K562 (cell line): Measurements from ENCODE around the gene FCHSD1. TPM values are rescaled to one million over a fixed set of nuclear protein-coding genes. Genes with fewer than 3 reads are reported as not detected.

Experiments used
- ARID1B ChIP-seq: fragments of 450-650 bp; IDR thresholded peaks from 2 replicates; pipeline ENCODE4 v1.6.1; 2016; ENCODE audit warnings: antibody characterized with exemption, mild to moderate bottlenecking, inconsistent platforms
- BRF2 ChIP-seq: IDR thresholded peaks from 3 replicates; pipeline ENCODE4 v1.6.1; 2011; ENCODE audit warnings: borderline replicate concordance, mild to moderate bottlenecking; ENCODE audit not compliant: insufficient read length, insufficient read depth
- CBX8 ChIP-seq: fragments of 200-600 bp; sonication (generic); IDR thresholded peaks from 2 replicates; pipeline ENCODE4 v1.6.1; 2012; ENCODE audit warnings: borderline replicate concordance, mixed run types, low read depth, mild to moderate bottlenecking, moderate library complexity, mixed read lengths, low read length, control low read depth, inconsistent platforms; ENCODE audit not compliant: poor library complexity, severe bottlenecking; ENCODE audit errors: extremely low read depth
- E2F3 ChIP-seq: fragments of 250-450 bp; sonication (Bioruptor Pico); IDR thresholded peaks from 2 replicates; pipeline ENCODE4 v1.4.0; 2020; ENCODE audit warnings: mild to moderate bottlenecking
- FOXK2 ChIP-seq, 2 experiments: fragments of 450-650 bp; IDR thresholded peaks in 1 of 2; conservative IDR thresholded peaks in 1 of 2; 2 replicates each; pipeline ENCODE4 v1.6.1; 2016; ENCODE audit warnings: low read depth in 2 of 2, mild to moderate bottlenecking in 1 of 2
- HDAC1 ChIP-seq, 2 experiments: fragments of 450-650 bp; IDR thresholded peaks; 2 replicates each; pipeline ENCODE4 v1.6.1; 2016 to 2017; ENCODE audit warnings: inconsistent platforms in 1 of 2, mild to moderate bottlenecking in 1 of 2, moderate library complexity in 1 of 2
- ILK ChIP-seq: fragments of 450-650 bp; IDR thresholded peaks from 2 replicates; pipeline ENCODE4 v1.6.1; 2016; ENCODE audit warnings: missing genetic modification characterization, low read depth, mild to moderate bottlenecking, missing compliant biosample characterization, moderate library complexity, borderline replicate concordance
- KAT2B ChIP-seq: IDR thresholded peaks from one replicate; pipeline ENCODE4 v1.6.1; 2012; ENCODE audit warnings: low read depth, mild to moderate bottlenecking, control low read depth, inconsistent platforms, low read length, moderate library complexity
- KDM1A ChIP-seq, 2 experiments: fragments of 450-650 bp; IDR thresholded peaks; 2 replicates each; pipeline ENCODE4 v1.6.1; 2016; ENCODE audit warnings: mild to moderate bottlenecking in 2 of 2
- MCM2 ChIP-seq: fragments of 450-650 bp; IDR thresholded peaks from 2 replicates; pipeline ENCODE4 v1.6.1; 2017; ENCODE audit warnings: low read depth, mild to moderate bottlenecking
- NCOA1 ChIP-seq: fragments of 450-650 bp; IDR thresholded peaks from 2 replicates; pipeline ENCODE4 v1.6.1; 2016; ENCODE audit warnings: low read depth
- NFE2L1 ChIP-seq: fragments of 450-650 bp; IDR thresholded peaks from 2 replicates; pipeline ENCODE4 v1.6.1; 2016; ENCODE audit warnings: missing genetic modification characterization, low read depth, mild to moderate bottlenecking, missing compliant biosample characterization, moderate library complexity, borderline replicate concordance
- NR2C2 ChIP-seq, 2 experiments: fragments of 200-800 bp in 1 of 2; sonication (Bioruptor generic) in 1 of 2; sonication (generic) in 1 of 2; formaldehyde crosslinking in 1 of 2; IDR thresholded peaks; 2 replicates each; pipeline versions ENCODE4 v1.6.1 to v1.8.0; 2016 to 2022; ENCODE audit warnings: mild to moderate bottlenecking in 1 of 2, missing compliant biosample characterization in 1 of 2, missing genetic modification characterization in 1 of 2, missing genetic modification reagents in 1 of 2
- POLR2H ChIP-seq: IDR thresholded peaks from 2 replicates; pipeline ENCODE4 v1.6.1; 2016; ENCODE audit warnings: missing genetic modification characterization, low read depth, mild to moderate bottlenecking, control low read depth, missing compliant biosample characterization, moderate library complexity
- TAF15 ChIP-seq: fragments of 200-400 bp; formaldehyde crosslinking; IDR thresholded peaks from 2 replicates; pipeline ENCODE4 v1.6.1; 2017; ENCODE audit warnings: mild to moderate bottlenecking, low read depth, low read length, moderate library complexity
- ZFPM2 ChIP-seq: fragments of 250-450 bp; sonication (Bioruptor Pico); IDR thresholded peaks from 2 replicates; pipeline ENCODE4 v1.5.1; 2022; ENCODE audit warnings: mild to moderate bottlenecking
- ZNF140 ChIP-seq: fragments of 250-450 bp; sonication (Bioruptor Pico); IDR thresholded peaks from 2 replicates; pipeline ENCODE4 v1.8.0; 2021; ENCODE audit warnings: moderate library complexity, mild to moderate bottlenecking, inconsistent platforms
- ZNF174 ChIP-seq: fragments of 250-450 bp; sonication (Bioruptor Pico); IDR thresholded peaks from 2 replicates; pipeline ENCODE4 v1.4.0; 2020; ENCODE audit warnings: mild to moderate bottlenecking
- ZNF347 ChIP-seq: fragments of 450-650 bp; formaldehyde crosslinking; IDR thresholded peaks from 2 replicates; pipeline ENCODE4 v1.4.0; 2020; ENCODE audit warnings: low read depth, mild to moderate bottlenecking, moderate library complexity
- ZNF507 ChIP-seq: conservative IDR thresholded peaks from 2 replicates; pipeline ENCODE4 v1.6.1; 2017; ENCODE audit warnings: missing genetic modification characterization, missing compliant biosample characterization
- polyA plus RNA-seq, 8 experiments: library from polyadenylated mRNA; depleted of rRNA in 4 of 8; stranded (reverse) in 5 of 8; unstranded in 3 of 8; fragments of >200 nt; fragmentation: Nextera tagmentation in 2 of 8; fragmentation: Illumina TruSeq in 1 of 8; extraction: Ambion mirVana in 2 of 8; extraction: Trizol in 1 of 8; gene quantifications; 2 replicates each; pipeline versions ENCODE4 v1.2.1 to v1.2.3, GENCODE V29; 2011 to 2014; ENCODE audit warnings: inconsistent platforms in 1 of 8, missing spikeins in 1 of 8
- total RNA-seq, 7 experiments: library from RNA; depleted of rRNA in 6 of 7; stranded (reverse); fragments of >200 nt in 6 of 7; fragmentation: Illumina TruSeq in 2 of 7; extraction: Trizol in 2 of 7; gene quantifications; 2 replicates each; pipeline versions ENCODE4 v1.2.1 to v1.2.3, GENCODE V29; 2011 to 2021; ENCODE audit warnings: low replicate concordance in 1 of 7
- TF ChIP-seq, protein P1 (sequence below), 2 experiments: fragments of 150-350 bp in 1 of 2; IDR thresholded peaks; 2 replicates each; pipeline ENCODE4 v1.6.1; 2012 to 2016; ENCODE audit warnings: low read depth in 2 of 2, low read length in 2 of 2, mild to moderate bottlenecking in 1 of 2, moderate library complexity in 1 of 2
- TF ChIP-seq, protein P2 (sequence below): fragments of 450-650 bp; formaldehyde crosslinking; IDR thresholded peaks from 2 replicates; pipeline ENCODE4 v1.4.0; 2020; ENCODE audit warnings: mild to moderate bottlenecking

FCHSD1 gene
- total and polyA plus RNA-seq, 9 of the 15 experiments (the other 6 are each of a cell fraction or from before 2014, with no cell fraction given), result 0.35 to 37.5 (median 13.6) TPM

GRCh38 chr5:141633871-141634561 lies 17.2 kb downstream of the FCHSD1 start (continued):
- TF ChIP-seq CBX8 (no peak), POLR2H (tag) (no peak), TAF15 (no peak), ZFPM2 (CRISPR knock-in tag) (no peak), FOXK2 (conservative IDR thresholded peaks at IDR 0.05 in 1 of 2, IDR thresholded peaks at IDR 0.05 in 1 of 2; ENCODE audit: low read depth in 2 of 2) (0 out of 4 replicates have a peak, but pooled peaks of 1 of the 2 experiments have one; percentile 21), E2F3 (no peak), BRF2 (no peak), ZNF140 (no peak), ZNF507 (no peak), ILK (tag) (no peak), ZNF347 (CRISPR knock-in tag) (no peak), NCOA1 (no peak), KDM1A (IDR thresholded peaks at IDR 0.05) (peak; percentile 27 to 28; a peak in 1 of 4 replicates), KAT2B (no peak), NFE2L1 (no peak), HDAC1 (IDR thresholded peaks at IDR 0.05) (0 out of 4 replicates have a peak, but pooled peaks of 1 of the 2 experiments have one; percentile 31), ZNF174 (CRISPR knock-in tag) (no peak), NR2C2 (CRISPR knock-in tag; IDR thresholded peaks at IDR 0.05) (no peak), NR2C2 (tag; IDR thresholded peaks at IDR 0.05) (no peak), ARID1B (peak; percentile 46; the same call in 1 of the 2 replicates), MCM2 (no peak)
- TF ChIP-seq, protein P1, sequence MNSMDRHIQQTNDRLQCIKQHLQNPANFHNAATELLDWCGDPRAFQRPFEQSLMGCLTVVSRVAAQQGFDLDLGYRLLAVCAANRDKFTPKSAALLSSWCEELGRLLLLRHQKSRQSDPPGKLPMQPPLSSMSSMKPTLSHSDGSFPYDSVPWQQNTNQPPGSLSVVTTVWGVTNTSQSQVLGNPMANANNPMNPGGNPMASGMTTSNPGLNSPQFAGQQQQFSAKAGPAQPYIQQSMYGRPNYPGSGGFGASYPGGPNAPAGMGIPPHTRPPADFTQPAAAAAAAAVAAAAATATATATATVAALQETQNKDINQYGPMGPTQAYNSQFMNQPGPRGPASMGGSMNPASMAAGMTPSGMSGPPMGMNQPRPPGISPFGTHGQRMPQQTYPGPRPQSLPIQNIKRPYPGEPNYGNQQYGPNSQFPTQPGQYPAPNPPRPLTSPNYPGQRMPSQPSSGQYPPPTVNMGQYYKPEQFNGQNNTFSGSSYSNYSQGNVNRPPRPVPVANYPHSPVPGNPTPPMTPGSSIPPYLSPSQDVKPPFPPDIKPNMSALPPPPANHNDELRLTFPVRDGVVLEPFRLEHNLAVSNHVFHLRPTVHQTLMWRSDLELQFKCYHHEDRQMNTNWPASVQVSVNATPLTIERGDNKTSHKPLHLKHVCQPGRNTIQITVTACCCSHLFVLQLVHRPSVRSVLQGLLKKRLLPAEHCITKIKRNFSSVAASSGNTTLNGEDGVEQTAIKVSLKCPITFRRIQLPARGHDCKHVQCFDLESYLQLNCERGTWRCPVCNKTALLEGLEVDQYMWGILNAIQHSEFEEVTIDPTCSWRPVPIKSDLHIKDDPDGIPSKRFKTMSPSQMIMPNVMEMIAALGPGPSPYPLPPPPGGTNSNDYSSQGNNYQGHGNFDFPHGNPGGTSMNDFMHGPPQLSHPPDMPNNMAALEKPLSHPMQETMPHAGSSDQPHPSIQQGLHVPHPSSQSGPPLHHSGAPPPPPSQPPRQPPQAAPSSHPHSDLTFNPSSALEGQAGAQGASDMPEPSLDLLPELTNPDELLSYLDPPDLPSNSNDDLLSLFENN (IDR thresholded peaks at IDR 0.05; ENCODE audit: low read depth in 2 of 2, low read length in 2 of 2), result no peak
- TF ChIP-seq, protein P2, sequence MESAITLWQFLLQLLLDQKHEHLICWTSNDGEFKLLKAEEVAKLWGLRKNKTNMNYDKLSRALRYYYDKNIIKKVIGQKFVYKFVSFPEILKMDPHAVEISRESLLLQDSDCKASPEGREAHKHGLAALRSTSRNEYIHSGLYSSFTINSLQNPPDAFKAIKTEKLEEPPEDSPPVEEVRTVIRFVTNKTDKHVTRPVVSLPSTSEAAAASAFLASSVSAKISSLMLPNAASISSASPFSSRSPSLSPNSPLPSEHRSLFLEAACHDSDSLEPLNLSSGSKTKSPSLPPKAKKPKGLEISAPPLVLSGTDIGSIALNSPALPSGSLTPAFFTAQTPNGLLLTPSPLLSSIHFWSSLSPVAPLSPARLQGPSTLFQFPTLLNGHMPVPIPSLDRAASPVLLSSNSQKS (CRISPR knock-in tag), result no peak
